GM21576 (cell line): ENCODE results near the gene GJB1.
"Not testable (repeated sequence)": the region's sequence is repeated elsewhere in the genome, so short reads cannot be mapped to it uniquely, and the experiment has no call there.

ENCODE experiments used
- ATAC-seq: cut with Tn5 transposase; IDR thresholded peaks from one replicate; pipeline ENCODE4 v1.9.1; 2021; ENCODE audit warnings: mild to moderate bottlenecking, moderate library complexity; ENCODE audit not compliant: unreplicated experiment

GJB1 gene

GRCh38 chrX:71254092-71254963 is 31.3 kb downstream of the GJB1 start, which contains the start of gene ZMYM3:
Gene ZMYM3, minus strand, starts transcription at chrX:71254140. Its CDS starts 885 bp downstream, at chrX:71253255.
- peak; percentile 68 for ATAC-seq

- no peak for ATAC-seq
Measured at GRCh38 chrX:71256051-71256450, 33.0 kb downstream of the GJB1 start.

- no peak for ATAC-seq
Measured at GRCh38 chrX:71256856-71257255, 33.8 kb downstream of the GJB1 start.

GRCh38 chrX:71268624-71269023 is 45.6 kb downstream of the GJB1 start:
- ATAC-seq, result not testable (repeated sequence)

GRCh38 chrX:71269801-71270395 is 46.9 kb downstream of the GJB1 start:
- ATAC-seq, result no peak

- not testable (repeated sequence) for ATAC-seq
Measured at GRCh38 chrX:71272313-71272712, 49.3 kb downstream of the GJB1 start.
